PC-3 (cell line): ENCODE measurements around the gene PACRG.

Source experiments
- CTCF ChIP-seq: fragments of 300-600 bp; sonication (generic); conservative IDR thresholded peaks from 2 replicates; pipeline ENCODE4 v1.5.1; 2017; ENCODE audit warnings: antibody characterized with exemption, low read depth, mild to moderate bottlenecking, low read length
- EZH2 ChIP-seq: fragments of 300-600 bp; sonication (generic); IDR thresholded peaks from one replicate; pipeline ENCODE4 v1.6.1; 2017; ENCODE audit warnings: antibody characterized with exemption, mild to moderate bottlenecking, low read length; ENCODE audit not compliant: unreplicated experiment
- EZH2phosphoT487 ChIP-seq: fragments of 300-600 bp; sonication (generic); IDR thresholded peaks from 2 replicates; pipeline ENCODE4 v1.6.1; 2018; ENCODE audit warnings: mild to moderate bottlenecking, antibody characterized with exemption, low read length, borderline replicate concordance

- no peak for TF ChIP-seq EZH2
- TF ChIP-seq CTCF = no peak
- no peak for TF ChIP-seq EZH2phosphoT487
These were observed 618.8 kb downstream of the PACRG start for GRCh38 chr6:163346497-163346961.
